Osteocyte (in vitro differentiated cells): Measurements from ENCODE around the gene PLCB4. TPM values are rescaled to one million over a fixed set of nuclear protein-coding genes. Genes with fewer than 3 reads are reported as not detected.

ENCODE experiments used
- DNase-seq: peaks from one replicate; pipeline ENCODE4 v3.0.0; 2021; ENCODE audit warnings: mixed read lengths; ENCODE audit not compliant: unreplicated experiment; ENCODE audit errors: extremely low spot score
- H3K27ac Mint-ChIP-seq: one replicate; pipeline ENCODE4 v1.8.0; 2021; ENCODE audit warnings: mild to moderate bottlenecking, mixed read lengths; ENCODE audit not compliant: unreplicated experiment
- H3K27me3 Mint-ChIP-seq: one replicate; pipeline ENCODE4 v1.8.0; 2021; ENCODE audit warnings: mixed read lengths; ENCODE audit not compliant: unreplicated experiment
- H3K36me3 Mint-ChIP-seq: one replicate; pipeline ENCODE4 v1.8.0; 2021; ENCODE audit warnings: mixed read lengths; ENCODE audit not compliant: unreplicated experiment
- H3K4me1 Mint-ChIP-seq: one replicate; pipeline ENCODE4 v1.8.0; 2021; ENCODE audit warnings: mixed read lengths; ENCODE audit not compliant: unreplicated experiment
- H3K4me3 Mint-ChIP-seq: one replicate; pipeline ENCODE4 v1.8.0; 2021; ENCODE audit warnings: mild to moderate bottlenecking, moderate library complexity, mixed read lengths; ENCODE audit not compliant: unreplicated experiment
- H3K9me3 Mint-ChIP-seq: one replicate; pipeline ENCODE4 v1.8.0; 2021; ENCODE audit warnings: mixed read lengths; ENCODE audit not compliant: unreplicated experiment
- total RNA-seq: library from RNA; stranded (reverse); gene quantifications from 2 replicates; pipeline ENCODE4 v1.2.1, GENCODE V29; 2021
- TF ChIP-seq, protein P1 (sequence below): fragments of 200-600 bp; sonication (generic); IDR thresholded peaks from 2 replicates; pipeline ENCODE4 v1.5.0; 2021; ENCODE audit warnings: antibody characterized with exemption, mild to moderate bottlenecking, moderate library complexity

Gene PLCB4
- total RNA-seq, 1 donor from 2014 or later: 5.3 TPM

DNA sequence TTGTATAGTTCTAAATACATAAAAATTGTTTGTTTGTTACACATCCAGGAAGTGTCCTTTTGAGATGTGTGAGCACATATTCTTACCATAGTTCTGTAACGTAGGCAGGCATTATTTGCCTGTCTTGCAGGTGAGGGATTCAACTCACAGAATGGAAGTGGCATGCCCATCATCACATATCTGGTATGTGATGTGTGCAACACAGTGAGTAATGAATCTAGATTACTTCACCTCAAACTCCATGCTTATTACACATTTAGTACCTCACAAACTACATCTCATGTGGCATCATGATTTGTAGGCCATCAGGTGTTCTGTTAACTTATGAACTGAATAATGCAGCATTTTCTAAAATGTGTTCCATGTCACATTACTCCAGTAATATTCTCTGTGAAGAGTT is 181.6 kb downstream of the PLCB4 start:
- no peaks in the 10 kb centered on the region for H3K36me3 Mint-ChIP-seq
- H3K4me1 Mint-ChIP-seq: no peaks in the 10 kb centered on the region
- H3K9me3 Mint-ChIP-seq: no peaks in the 10 kb centered on the region
- no peak overlapping the region for H3K27ac Mint-ChIP-seq
- H3K4me3 Mint-ChIP-seq: no peak overlapping the region
- TF ChIP-seq, protein P1, sequence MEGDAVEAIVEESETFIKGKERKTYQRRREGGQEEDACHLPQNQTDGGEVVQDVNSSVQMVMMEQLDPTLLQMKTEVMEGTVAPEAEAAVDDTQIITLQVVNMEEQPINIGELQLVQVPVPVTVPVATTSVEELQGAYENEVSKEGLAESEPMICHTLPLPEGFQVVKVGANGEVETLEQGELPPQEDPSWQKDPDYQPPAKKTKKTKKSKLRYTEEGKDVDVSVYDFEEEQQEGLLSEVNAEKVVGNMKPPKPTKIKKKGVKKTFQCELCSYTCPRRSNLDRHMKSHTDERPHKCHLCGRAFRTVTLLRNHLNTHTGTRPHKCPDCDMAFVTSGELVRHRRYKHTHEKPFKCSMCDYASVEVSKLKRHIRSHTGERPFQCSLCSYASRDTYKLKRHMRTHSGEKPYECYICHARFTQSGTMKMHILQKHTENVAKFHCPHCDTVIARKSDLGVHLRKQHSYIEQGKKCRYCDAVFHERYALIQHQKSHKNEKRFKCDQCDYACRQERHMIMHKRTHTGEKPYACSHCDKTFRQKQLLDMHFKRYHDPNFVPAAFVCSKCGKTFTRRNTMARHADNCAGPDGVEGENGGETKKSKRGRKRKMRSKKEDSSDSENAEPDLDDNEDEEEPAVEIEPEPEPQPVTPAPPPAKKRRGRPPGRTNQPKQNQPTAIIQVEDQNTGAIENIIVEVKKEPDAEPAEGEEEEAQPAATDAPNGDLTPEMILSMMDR: no peak
- H3K27me3 Mint-ChIP-seq: no peaks in the 10 kb centered on the region
- DNase-seq: no peak

DNA sequence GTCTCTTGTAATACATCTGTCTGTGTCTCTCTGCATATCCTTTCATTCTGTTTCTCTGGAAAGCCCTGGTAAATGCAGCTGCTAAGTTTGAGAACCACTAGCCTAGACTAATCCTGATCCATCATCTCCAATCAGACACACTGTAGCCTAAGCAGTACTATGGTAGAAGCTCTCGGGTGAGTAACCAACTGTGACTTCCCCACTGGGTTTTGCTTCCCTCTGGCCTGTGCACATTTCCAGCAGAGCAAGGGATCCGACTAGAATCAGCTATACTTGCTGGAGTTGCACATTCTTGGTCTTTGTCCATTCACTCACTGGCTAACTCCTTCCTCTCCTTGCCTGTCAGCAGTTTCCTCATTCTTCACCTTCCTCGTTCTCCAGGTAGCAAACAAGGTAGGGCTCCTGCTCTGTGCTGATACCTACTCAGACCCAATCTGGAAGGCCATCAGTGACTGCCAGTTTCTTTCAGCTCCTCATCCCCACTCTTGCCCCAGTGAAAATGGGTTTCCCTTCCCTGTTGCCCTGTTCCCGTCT is 184.2 kb downstream of the PLCB4 start:
- no peak overlapping the region for H3K4me3 Mint-ChIP-seq
- no peak for DNase-seq
- H3K27me3 Mint-ChIP-seq: no peaks in the 10 kb centered on the region
- no peak overlapping the region for H3K27ac Mint-ChIP-seq
- no peaks in the 10 kb centered on the region for H3K9me3 Mint-ChIP-seq
- H3K36me3 Mint-ChIP-seq: no peaks in the 10 kb centered on the region
- TF ChIP-seq, protein P1: no peak
- no peaks in the 10 kb centered on the region for H3K4me1 Mint-ChIP-seq

DNA sequence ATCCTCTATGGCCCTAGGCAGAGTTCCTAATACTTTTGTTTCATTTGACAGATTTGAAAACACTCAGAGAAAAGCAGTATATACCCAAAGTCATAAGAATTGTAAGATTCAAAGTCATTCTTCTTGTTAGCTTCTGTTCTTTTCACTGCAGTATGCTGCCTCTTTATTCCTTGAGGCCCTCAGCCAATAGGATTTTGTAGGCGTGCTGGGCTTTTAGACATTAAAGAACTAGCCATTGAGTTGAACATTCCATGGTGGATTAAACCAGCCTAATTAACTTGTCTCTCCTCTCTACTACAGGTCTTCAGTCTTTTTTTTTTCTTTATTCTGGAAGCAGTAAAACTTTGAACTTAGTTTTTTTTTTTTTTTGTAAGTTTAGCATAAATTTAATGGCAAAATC is 186.3 kb downstream of the PLCB4 start:
- TF ChIP-seq, protein P1: no peak
- Mint-ChIP-seq H3K4me3 (no peak overlapping the region), H3K9me3 (no peaks in the 10 kb centered on the region), H3K4me1 (peaks cover under 1% of the 10 kb centered on the region), H3K27me3 (no peaks in the 10 kb centered on the region), H3K27ac (no peak overlapping the region), H3K36me3 (no peaks in the 10 kb centered on the region)
- DNase-seq: no peak

DNA sequence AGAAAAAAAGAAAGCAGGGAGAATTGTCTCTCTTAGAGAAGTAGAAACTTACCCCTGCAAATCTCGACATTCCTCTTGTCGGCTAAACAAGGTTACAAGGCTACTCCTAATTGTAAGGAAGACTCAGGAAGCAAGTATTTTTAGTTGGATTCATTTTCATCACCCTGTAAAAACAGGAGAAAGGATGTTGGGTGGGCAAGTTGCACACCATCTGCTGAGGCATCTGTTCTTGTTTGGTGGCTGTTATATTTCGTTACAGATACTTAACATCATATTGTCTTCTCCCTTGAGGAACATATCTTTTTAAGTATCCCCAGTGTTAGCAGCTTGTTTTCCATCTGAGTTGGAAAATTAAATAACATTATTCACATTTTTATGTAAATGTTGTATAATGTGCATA is 187.5 kb downstream of the PLCB4 start:
- Mint-ChIP-seq H3K36me3 (no peaks in the 10 kb centered on the region), H3K4me1 (peaks cover 2% of the 10 kb centered on the region), H3K4me3 (no peak overlapping the region), H3K27ac (no peak overlapping the region), H3K27me3 (no peaks in the 10 kb centered on the region), H3K9me3 (no peaks in the 10 kb centered on the region)
- TF ChIP-seq, protein P1: no peak
- no peak for DNase-seq

DNA sequence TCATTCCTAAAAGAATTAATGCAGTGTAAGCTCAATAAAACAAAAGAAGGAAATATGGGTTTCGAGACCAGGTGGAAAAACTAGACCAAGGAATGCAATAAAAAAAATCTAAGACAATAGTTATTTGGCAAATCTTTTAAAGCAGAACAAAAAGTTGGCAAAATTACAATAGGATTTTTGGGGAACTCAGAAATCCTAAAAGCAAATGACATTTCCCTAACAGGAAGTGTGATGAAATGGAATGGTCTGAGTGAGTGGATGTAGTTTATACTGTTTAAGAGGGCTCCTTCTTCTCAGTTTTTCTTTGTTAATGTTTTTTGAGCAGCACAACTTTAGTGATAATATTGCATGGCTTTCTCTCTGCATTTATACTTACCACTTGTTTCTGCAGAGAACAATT is 190.0 kb downstream of the PLCB4 start:
- Mint-ChIP-seq H3K9me3 (no peaks in the 10 kb centered on the region), H3K36me3 (no peaks in the 10 kb centered on the region), H3K27me3 (no peaks in the 10 kb centered on the region), H3K4me3 (no peak overlapping the region), H3K27ac (no peak overlapping the region), H3K4me1 (peaks cover 15% of the 10 kb centered on the region)
- DNase-seq: no peak
- TF ChIP-seq, protein P1: no peak
